ENCODE results near the gene NAGS. TPM values are rescaled to one million over a fixed set of nuclear protein-coding genes. Genes with fewer than 3 reads are reported as not detected.

The NAGS gene
- total and polyA plus RNA-seq, 2 donors from 2014 or later = 3.5 to 8.7 TPM

DNA sequence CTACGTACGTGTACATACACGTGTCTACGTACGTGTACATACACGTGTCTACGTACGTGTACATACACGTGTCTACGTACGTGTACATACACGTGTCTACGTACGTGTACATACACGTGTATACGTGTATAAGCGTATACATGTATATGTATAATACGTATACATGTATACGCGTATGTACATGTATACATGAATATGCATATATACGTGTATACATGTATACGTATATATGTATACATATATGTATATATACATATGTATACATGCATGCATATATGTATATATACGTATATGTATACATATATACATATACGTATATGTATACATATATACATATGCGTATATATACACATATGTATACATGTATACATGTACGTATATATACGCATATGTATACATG lies 28.5 kb upstream of the NAGS start:
- intact Hi-C loops (cut with DNase I) = no loop called here
- no peaks in the 10 kb centered on the region for H3K4me1 ChIP-seq (ENCODE audit: control insufficient read depth in 2 of 3, insufficient read depth in 2 of 3, low read depth in 1 of 3, low read length in 3 of 3)
- H3K9me3 ChIP-seq (ENCODE audit: control insufficient read depth in 2 of 3, insufficient read depth in 1 of 3, low read length in 3 of 3) = no peaks in the 10 kb centered on the region
- DNase-seq (no peak), FAIRE-seq (no peak)
- no peak overlapping the region for H3K9ac ChIP-seq (ENCODE audit: low read length in 3 of 3)
- H3K27me3 ChIP-seq (ENCODE audit: control insufficient read depth, insufficient read depth, low read length) = no peaks in the 10 kb centered on the region
- H3K4me3 ChIP-seq (ENCODE audit: low read length in 3 of 3) = no peak overlapping the region
- H3K27ac ChIP-seq (ENCODE audit: low read depth in 2 of 2, low read length in 2 of 2) = no peak overlapping the region
- no peaks in the 10 kb centered on the region for H3K36me3 ChIP-seq (ENCODE audit: control insufficient read depth in 2 of 3, insufficient read depth in 3 of 3, low read length in 3 of 3)
- TF ChIP-seq, protein P1, sequence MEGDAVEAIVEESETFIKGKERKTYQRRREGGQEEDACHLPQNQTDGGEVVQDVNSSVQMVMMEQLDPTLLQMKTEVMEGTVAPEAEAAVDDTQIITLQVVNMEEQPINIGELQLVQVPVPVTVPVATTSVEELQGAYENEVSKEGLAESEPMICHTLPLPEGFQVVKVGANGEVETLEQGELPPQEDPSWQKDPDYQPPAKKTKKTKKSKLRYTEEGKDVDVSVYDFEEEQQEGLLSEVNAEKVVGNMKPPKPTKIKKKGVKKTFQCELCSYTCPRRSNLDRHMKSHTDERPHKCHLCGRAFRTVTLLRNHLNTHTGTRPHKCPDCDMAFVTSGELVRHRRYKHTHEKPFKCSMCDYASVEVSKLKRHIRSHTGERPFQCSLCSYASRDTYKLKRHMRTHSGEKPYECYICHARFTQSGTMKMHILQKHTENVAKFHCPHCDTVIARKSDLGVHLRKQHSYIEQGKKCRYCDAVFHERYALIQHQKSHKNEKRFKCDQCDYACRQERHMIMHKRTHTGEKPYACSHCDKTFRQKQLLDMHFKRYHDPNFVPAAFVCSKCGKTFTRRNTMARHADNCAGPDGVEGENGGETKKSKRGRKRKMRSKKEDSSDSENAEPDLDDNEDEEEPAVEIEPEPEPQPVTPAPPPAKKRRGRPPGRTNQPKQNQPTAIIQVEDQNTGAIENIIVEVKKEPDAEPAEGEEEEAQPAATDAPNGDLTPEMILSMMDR (IDR thresholded peaks at IDR 0.05; ENCODE audit: borderline replicate concordance, extremely low read depth, insufficient read depth) = no peak

DNA sequence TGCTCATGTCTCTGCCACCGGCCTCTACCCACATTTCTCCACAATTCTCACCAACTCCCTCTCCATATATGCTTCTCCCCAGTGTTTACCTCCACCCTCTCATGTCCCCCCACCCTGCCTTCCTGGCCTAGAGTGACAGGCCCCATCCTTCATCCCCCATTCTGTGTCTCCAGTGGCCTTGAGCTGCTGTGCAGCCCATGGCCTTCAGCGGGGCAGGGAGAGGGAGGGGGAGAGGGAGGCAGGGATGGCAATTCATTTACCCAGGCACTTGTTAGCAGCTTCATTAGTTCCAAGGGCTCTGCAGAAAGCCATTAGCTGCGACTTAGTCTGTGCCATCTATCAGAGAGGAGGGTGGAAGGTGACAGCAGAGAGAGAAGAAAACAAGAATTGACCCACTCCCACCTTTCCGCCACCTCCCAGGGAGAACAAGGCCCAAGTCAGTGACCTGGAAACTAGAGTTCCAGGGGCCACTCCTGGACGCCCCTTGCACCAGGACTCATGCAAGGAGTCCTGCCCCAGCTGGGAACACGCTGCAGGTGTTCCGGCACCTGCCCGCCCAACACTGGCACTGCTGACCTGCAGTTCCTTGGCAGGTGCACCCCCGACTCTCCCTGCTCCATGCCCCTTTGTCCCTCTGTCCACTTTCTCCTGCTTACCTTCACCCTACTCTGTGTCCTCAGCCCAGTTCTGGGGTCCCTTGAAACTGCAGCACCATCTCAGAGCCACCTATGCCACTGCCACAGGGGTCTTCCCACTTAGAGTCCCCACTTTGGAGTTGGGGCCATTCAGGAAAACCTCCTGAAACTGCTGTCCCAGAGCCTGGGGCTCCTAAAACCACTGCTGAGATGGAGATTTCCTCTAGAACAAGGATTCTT lies 27.2 kb upstream of the NAGS start:
- Histone ChIP-seq H3K4me1 (ENCODE audit: control insufficient read depth in 2 of 3, insufficient read depth in 2 of 3, low read depth in 1 of 3, low read length in 3 of 3) (no peaks in the 10 kb centered on the region), H3K27ac (ENCODE audit: low read depth in 2 of 2, low read length in 2 of 2) (no peak overlapping the region), H3K4me3 (ENCODE audit: low read length in 3 of 3) (no peak overlapping the region), H3K27me3 (ENCODE audit: control insufficient read depth, insufficient read depth, low read length) (no peaks in the 10 kb centered on the region), H3K36me3 (ENCODE audit: control insufficient read depth in 2 of 3, insufficient read depth in 3 of 3, low read length in 3 of 3) (no peaks in the 10 kb centered on the region), H3K9ac (ENCODE audit: low read length in 3 of 3) (no peak overlapping the region), H3K9me3 (ENCODE audit: control insufficient read depth in 2 of 3, insufficient read depth in 1 of 3, low read length in 3 of 3) (no peaks in the 10 kb centered on the region)
- FAIRE-seq = no peak
- intact Hi-C loops (cut with DNase I) = no loop called here
- peak in 4 of 5 donors; percentile 22 to 57 (median 40) for DNase-seq
- TF ChIP-seq, protein P1 (IDR thresholded peaks at IDR 0.05; ENCODE audit: borderline replicate concordance, extremely low read depth, insufficient read depth) = no peak

DNA sequence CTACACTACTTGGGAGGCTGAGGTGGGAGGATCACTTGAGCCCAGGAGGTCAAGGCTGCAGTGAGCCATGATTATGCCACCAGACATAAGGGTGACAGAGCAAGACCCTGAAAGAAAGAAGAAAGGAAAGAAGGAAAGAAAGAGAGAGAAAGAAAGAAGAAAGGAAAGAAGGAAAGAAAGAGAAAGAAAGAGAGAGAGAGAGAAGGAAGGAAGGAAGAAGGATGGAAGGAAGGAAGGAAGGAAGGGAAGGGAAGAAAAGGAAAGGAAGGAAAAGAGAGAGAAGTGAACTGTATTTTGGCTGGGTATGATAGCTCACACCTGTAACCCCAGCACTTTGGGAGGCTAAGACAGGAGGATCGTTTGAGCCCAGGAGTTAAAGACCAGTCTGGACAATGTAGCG lies 26.3 kb upstream of the NAGS start:
- Histone ChIP-seq H3K4me3 (ENCODE audit: low read length in 3 of 3) (no peak overlapping the region), H3K4me1 (ENCODE audit: control insufficient read depth in 2 of 3, insufficient read depth in 2 of 3, low read depth in 1 of 3, low read length in 3 of 3) (no peaks in the 10 kb centered on the region), H3K9ac (ENCODE audit: low read length in 3 of 3) (no peak overlapping the region), H3K9me3 (ENCODE audit: control insufficient read depth in 2 of 3, insufficient read depth in 1 of 3, low read length in 3 of 3) (no peaks in the 10 kb centered on the region), H3K36me3 (ENCODE audit: control insufficient read depth in 2 of 3, insufficient read depth in 3 of 3, low read length in 3 of 3) (no peaks in the 10 kb centered on the region), H3K27me3 (ENCODE audit: control insufficient read depth, insufficient read depth, low read length) (no peaks in the 10 kb centered on the region), H3K27ac (ENCODE audit: low read depth in 2 of 2, low read length in 2 of 2) (no peak overlapping the region)
- intact Hi-C loops (cut with DNase I) = no loop called here
- FAIRE-seq (no peak), DNase-seq (no peak)
- TF ChIP-seq, protein P1 (IDR thresholded peaks at IDR 0.05; ENCODE audit: borderline replicate concordance, extremely low read depth, insufficient read depth) = no peak

All from kidney (tissue), 14 donors.